Umbilical cord (tissue), 2 donors: Measurements from ENCODE around the gene FYCO1. TPM values are rescaled to one million over a fixed set of nuclear protein-coding genes. Genes with fewer than 3 reads are reported as not detected.
A peak's percentile ranks its signal among the peaks of the same experiment; 100 is the strongest.

Experiments used
- DNase-seq: peaks from one replicate; pipeline ENCODE4 v3.0.0-alpha.2; 2015; ENCODE audit warnings: low spot score
- total RNA-seq: library from RNA; depleted of rRNA; stranded (reverse); fragments of >200 nt; gene quantifications from one replicate; pipeline ENCODE4 v1.2.3, GENCODE V29; 2014; ENCODE audit warnings: low replicate concordance; ENCODE audit not compliant: insufficient read depth

FYCO1 gene
- total RNA-seq, 1 donor from 2014 or later, result 26.7 TPM

DNA sequence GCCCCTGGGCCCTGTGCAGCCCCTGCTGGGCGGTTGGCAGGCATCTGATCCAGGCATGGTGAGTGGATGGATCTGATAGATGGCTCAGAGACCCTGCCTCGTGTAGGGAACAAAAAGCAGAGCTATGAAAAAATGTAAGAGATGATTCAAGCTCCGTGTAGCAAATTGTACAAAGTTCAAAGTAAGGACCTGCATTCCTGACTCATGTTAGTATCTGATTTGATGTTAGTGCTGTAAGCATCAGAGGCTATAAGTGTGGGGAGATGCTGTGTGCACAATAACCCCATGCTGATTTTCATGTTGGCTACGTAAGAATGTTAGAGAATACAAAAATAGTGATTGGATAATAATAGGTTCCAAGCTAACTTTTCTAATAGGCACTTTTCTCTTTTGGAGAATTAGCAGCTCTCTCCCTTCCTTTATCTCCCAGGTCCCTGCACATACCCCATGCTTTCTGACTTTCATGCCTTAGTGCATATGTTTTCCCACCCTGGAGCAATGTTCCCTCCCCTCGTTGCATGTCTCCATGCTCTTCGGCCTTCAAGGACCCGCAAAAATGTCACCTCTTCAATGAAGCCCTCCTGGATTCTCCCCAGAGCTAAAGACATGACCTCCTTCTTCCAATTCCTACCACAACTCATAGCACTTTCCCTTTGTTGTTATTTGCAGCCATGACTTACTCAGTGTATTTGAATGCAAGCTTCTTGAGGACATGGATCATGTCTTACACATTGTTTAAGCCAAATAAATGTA is 107.7 kb downstream of the FYCO1 start:
- peak; percentile 17 for DNase-seq

DNA sequence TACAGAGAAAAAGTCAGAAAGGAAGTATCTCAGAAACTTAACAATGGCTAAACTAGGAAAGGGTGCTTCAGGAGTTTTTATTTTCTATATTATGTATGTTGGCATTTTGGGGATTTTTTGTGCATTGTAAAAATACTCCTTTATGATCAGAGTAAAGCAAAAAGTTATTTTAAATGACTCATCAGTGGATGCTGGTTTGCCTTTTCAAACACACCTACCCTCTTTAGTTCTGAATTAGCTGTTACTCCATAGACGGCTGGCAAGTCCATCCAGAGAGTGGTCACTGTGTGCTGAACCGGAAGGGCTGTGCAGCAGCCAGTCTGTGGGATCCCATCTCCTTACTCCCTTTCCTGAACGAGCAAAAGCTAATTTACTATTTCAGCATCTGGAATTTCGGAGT is 108.3 kb downstream of the FYCO1 start:
- DNase-seq, result no peak

GRCh38 chr3:45885979-45886705 is 109.5 kb downstream of the FYCO1 start, which contains the start of gene CCR9:
Gene CCR9, plus strand, starts transcription at chr3:45886543. Its CDS starts 8,391 bp downstream, at chr3:45894934.
- no peak for DNase-seq

- no peak for DNase-seq
Measured at GRCh38 chr3:45884368-45885201, 111.0 kb downstream of the FYCO1 start.

DNA sequence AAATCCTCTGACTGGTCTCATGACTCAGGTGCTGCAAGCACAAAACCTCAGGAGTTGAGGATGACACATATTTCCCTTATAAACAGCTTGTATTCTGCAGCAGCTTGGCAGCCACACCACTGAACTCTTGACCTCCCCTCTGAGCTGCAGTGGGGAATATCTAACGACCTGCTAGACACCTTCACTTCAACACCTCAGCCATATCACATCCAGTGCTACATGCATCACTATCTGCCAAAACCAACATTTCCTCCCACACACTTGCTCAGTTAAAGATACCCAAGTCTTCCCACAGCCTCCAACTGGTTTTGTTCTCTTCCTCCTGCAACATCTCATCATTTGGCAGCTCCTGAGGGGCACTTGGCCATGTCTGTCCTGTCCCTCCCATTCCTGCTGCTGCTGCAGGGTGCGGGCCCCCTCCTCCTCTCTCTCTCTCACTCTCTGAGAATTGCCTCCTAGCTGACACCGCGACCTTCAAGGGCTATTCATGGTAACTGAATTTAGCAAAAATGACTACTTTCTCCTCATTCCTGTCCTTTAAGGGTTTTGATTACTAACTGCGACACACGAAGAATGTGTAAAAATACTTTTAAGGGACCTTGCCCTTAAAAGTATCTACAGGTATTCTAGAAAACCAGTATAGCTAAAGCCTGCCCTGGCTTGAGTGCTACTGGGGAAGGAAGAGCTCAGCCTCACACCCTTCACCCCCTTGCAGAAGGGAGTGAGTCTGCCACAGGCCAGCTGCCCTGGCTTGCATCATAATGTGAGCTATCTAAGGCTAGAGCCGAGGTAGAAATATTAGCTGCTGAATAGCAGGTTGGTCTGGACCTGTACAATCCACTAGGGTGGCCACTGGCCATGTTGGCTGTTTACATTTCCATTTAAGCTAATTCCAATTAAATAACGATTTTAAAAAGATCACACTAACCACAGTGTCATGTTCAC is 114.3 kb downstream of the FYCO1 start:
- no peak for DNase-seq

DNA sequence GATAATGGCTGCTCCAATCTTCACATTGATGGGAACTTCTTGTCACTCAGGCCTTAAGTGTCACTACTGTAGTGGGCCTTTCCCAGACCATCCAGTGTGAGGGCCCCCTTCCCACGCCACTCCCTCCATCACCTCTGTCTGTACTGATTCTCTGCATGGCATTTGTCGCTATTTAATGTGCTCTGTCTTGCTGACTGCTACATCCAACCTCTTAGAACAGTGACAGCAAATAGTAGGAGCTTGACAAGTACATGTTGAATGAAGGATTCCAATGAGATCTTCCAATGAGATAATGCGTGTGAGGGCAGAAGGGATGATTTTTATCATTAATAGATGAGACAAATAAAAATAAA is 114.9 kb downstream of the FYCO1 start:
- no peak for DNase-seq

- no peak for DNase-seq
Measured at GRCh38 chr3:45878124-45878523, 117.5 kb downstream of the FYCO1 start.

- no peak for DNase-seq
Measured at GRCh38 chr3:45874677-45875346, 120.8 kb downstream of the FYCO1 start.

GRCh38 chr3:45873638-45874037 is 122.0 kb downstream of the FYCO1 start:
- DNase-seq, result no peak

- DNase-seq, result no peak
Measured at GRCh38 chr3:45873036-45873435, 122.6 kb downstream of the FYCO1 start.

DNA sequence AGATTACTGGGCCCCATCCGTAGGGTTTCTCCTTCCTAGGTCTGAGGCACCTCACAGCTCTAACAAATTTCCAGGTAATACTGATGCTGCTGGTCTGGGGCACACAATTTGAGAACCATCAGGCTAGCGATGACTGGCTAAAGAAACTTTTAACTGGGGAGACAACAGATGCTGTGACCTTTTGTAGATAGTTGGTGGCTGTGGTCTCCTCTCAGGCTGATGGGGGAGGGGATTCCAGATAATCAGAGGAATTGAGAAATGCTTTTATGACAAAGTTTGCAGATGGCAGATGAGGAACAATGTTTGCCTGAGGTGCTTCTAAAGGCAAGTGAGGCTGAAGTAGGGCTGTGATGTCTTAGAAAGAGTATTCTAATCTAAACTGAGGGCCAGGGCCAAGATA is 123.1 kb downstream of the FYCO1 start:
- DNase-seq, result no peak

DNA sequence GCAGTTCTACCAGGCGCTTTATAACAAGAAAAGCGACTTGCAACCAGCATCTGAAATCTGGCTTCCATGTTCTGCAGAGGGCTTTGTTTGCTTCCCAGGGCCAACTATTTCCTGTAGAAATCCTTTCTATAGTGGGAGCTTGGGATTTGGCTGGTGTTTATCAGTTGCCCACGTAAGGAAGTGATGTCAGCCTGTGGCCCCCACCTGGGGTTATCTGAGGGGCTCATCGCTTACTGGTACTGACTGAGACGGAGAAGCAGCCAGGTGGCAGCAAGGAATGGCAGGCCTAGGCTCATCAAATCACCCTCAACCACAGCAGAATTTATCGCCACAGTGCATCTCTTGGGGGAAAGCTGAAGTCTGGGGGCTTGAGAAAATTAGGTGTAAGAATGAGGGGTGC is 123.8 kb downstream of the FYCO1 start:
- no peak for DNase-seq

GRCh38 chr3:45870099-45870498 is 125.5 kb downstream of the FYCO1 start:
- no peak for DNase-seq

DNA sequence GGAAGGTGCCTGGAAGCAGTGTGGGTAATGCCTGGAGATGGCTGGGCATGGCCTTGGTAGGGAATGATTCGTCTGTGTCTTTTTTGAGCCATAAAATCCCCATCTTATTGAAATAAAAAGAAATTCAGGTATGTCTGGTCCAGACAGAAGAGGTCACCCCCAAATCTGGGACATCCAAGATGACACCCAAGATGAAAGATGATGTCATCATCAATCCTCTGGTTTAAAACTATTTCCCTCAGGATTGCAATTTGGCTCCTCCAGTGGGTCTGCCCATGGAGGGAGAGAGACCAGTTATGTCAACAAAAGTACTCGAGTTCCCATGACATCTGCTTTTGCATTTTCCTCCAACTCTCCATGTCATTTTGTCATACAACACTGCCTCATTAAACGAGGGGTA is 126.0 kb downstream of the FYCO1 start:
- no peak for DNase-seq

- no peak for DNase-seq
Measured at GRCh38 chr3:45868650-45869049, 127.0 kb downstream of the FYCO1 start.

- no peak for DNase-seq
Measured at GRCh38 chr3:45868213-45868612, 127.4 kb downstream of the FYCO1 start.
